ENCODE data around the gene NTRK3. TPM values are rescaled to one million over a fixed set of nuclear protein-coding genes. Genes with fewer than 3 reads are reported as not detected.

Gene NTRK3
- total and polyA plus RNA-seq, 2 of the 13 experiments (the other 11 are each of a cell fraction or from before 2014, with no cell fraction given): not detected

DNA sequence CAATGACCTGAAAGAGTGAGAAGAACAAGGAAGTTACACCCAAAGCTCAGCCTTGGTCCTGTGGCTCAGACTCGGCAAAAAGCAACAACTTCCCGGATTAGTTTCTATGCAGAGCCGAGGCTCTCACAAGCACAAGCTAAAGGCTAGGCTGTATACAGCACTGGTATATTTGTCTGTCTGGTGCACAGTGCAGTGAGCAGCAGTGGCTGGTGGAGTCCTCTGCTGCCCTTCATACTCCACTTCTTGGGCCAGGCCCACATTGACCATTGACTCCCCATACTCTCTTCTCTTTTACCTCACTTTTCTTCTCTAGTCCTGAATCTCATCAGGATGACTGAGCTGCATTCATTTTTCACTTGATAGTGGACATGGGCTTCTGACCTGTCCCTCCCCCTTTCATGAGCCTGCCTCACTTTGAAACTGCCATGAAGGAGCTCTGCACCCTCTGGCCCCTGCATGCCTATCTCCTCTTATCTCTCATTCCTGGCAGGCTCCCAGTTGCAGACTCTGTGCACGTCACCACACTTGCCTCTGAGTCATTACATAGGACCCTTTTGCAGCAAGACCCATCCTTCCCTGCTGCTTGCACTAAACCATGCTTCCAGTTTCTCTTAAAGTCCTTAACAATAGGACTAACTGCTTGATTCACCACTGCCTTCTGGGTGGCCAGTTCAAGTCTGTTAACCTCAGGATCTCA, 379.3 kb downstream of the NTRK3 start:
- in situ Hi-C loops (cut with HindIII; ENCODE audit: extremely low pct_ligation_motif_present, low pct_unique_long_range_greater_than_20kb): no loop called here
- DNase-seq (ENCODE audit: low spot score) (no peak), FAIRE-seq (no peak), ATAC-seq (no peak)
- CTCF ChIA-PET (ENCODE audit: low intra/inter-chr PET ratio, low total read pairs): no interaction called here
- Histone ChIP-seq H3K79me2 (ENCODE audit: insufficient read depth, low read length) (no peaks in the 10 kb centered on the region), H3K36me3 (replicated peaks in 1 of 2; ENCODE audit: control insufficient read depth in 1 of 2, insufficient read depth in 2 of 2, low read length in 2 of 2) (no peaks in the 10 kb centered on the region), H3K27ac (ENCODE audit: extremely low read length, insufficient read depth, low read length) (no peak overlapping the region), H2AFZ (ENCODE audit: low read length) (no peak overlapping the region), H3K4me2 (ENCODE audit: low read depth, low read length) (no peak overlapping the region), H3K9ac (ENCODE audit: insufficient read depth, low read depth, low read length) (no peak overlapping the region), H3K27me3 (ENCODE audit: control insufficient read depth in 1 of 2, insufficient read depth in 2 of 2, low read length in 2 of 2) (no peaks in the 10 kb centered on the region), H3K4me1 (ENCODE audit: insufficient read depth, low read length) (no peaks in the 10 kb centered on the region), H3K9me3 (ENCODE audit: low read length) (peaks cover 84% of the 10 kb centered on the region), H4K20me1 (ENCODE audit: insufficient read depth, low read length) (no peaks in the 10 kb centered on the region), H3K4me3 (replicated peaks in 1 of 3; ENCODE audit: insufficient read depth in 1 of 3, low read depth in 2 of 3, low read length in 3 of 3) (no peak overlapping the region)
- intact Hi-C loops (cut with micrococcal nuclease; ENCODE audit: unreplicated experiment): no loop called here
- 0% methylated on average over 1 of the region's 4 CpGs for WGBS (ENCODE audit: low lambda C conversion rate)
- no TSS peak for BruUV-seq (replicated peaks)
- POLR2A ChIA-PET: no interaction called here
- TF ChIP-seq, protein P1, sequence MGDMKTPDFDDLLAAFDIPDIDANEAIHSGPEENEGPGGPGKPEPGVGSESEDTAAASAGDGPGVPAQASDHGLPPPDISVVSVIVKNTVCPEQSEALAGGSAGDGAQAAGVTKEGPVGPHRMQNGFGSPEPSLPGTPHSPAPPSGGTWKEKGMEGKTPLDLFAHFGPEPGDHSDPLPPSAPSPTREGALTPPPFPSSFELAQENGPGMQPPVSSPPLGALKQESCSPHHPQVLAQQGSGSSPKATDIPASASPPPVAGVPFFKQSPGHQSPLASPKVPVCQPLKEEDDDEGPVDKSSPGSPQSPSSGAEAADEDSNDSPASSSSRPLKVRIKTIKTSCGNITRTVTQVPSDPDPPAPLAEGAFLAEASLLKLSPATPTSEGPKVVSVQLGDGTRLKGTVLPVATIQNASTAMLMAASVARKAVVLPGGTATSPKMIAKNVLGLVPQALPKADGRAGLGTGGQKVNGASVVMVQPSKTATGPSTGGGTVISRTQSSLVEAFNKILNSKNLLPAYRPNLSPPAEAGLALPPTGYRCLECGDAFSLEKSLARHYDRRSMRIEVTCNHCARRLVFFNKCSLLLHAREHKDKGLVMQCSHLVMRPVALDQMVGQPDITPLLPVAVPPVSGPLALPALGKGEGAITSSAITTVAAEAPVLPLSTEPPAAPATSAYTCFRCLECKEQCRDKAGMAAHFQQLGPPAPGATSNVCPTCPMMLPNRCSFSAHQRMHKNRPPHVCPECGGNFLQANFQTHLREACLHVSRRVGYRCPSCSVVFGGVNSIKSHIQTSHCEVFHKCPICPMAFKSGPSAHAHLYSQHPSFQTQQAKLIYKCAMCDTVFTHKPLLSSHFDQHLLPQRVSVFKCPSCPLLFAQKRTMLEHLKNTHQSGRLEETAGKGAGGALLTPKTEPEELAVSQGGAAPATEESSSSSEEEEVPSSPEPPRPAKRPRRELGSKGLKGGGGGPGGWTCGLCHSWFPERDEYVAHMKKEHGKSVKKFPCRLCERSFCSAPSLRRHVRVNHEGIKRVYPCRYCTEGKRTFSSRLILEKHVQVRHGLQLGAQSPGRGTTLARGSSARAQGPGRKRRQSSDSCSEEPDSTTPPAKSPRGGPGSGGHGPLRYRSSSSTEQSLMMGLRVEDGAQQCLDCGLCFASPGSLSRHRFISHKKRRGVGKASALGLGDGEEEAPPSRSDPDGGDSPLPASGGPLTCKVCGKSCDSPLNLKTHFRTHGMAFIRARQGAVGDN (CRISPR knock-in tag; IDR thresholded peaks at IDR 0.05): no peak
- TF ChIP-seq ARNT2 (CRISPR knock-in tag; IDR thresholded peaks at IDR 0.05; ENCODE audit: low read depth) (no peak), ZNF543 (CRISPR knock-in tag; IDR thresholded peaks at IDR 0.05) (no peak), E2F5 (CRISPR knock-in tag; conservative IDR thresholded peaks at IDR 0.05) (no peak), HOXD1 (CRISPR knock-in tag; IDR thresholded peaks at IDR 0.05) (no peak), EEA1 (CRISPR knock-in tag; IDR thresholded peaks at IDR 0.05; ENCODE audit: borderline replicate concordance) (no peak), CEBPB (IDR thresholded peaks at IDR 0.05; ENCODE audit: borderline replicate concordance, low read depth, low read length) (no peak), ATF5 (CRISPR knock-in tag; IDR thresholded peaks at IDR 0.05; ENCODE audit: low read depth) (no peak)
- TF ChIP-seq, protein P2, sequence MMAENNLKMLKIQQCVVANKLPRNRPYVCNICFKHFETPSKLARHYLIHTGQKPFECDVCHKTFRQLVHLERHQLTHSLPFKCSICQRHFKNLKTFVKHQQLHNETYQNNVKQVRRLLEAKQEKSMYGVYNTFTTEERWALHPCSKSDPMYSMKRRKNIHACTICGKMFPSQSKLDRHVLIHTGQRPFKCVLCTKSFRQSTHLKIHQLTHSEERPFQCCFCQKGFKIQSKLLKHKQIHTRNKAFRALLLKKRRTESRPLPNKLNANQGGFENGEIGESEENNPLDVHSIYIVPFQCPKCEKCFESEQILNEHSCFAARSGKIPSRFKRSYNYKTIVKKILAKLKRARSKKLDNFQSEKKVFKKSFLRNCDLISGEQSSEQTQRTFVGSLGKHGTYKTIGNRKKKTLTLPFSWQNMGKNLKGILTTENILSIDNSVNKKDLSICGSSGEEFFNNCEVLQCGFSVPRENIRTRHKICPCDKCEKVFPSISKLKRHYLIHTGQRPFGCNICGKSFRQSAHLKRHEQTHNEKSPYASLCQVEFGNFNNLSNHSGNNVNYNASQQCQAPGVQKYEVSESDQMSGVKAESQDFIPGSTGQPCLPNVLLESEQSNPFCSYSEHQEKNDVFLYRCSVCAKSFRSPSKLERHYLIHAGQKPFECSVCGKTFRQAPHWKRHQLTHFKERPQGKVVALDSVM (CRISPR knock-in tag; IDR thresholded peaks at IDR 0.05): no peak
